Ishikawa (cell line): ENCODE measurements around the gene HSPA1L.

Experiments used
- CEBPB ChIP-seq: IDR thresholded peaks from 2 replicates; pipeline ENCODE4 v1.6.1; 2012
- CREB1 ChIP-seq: IDR thresholded peaks from 2 replicates; pipeline ENCODE4 v1.6.1; 2012; ENCODE audit warnings: low read depth
- EGR1 ChIP-seq: IDR thresholded peaks from 2 replicates; pipeline ENCODE4 v1.6.1; 2012
- EP300 ChIP-seq: IDR thresholded peaks from 2 replicates; pipeline ENCODE4 v1.6.1; 2012; ENCODE audit warnings: borderline replicate concordance
- FOXM1 ChIP-seq: IDR thresholded peaks from 2 replicates; pipeline ENCODE4 v1.6.1; 2012; ENCODE audit warnings: low read depth, borderline replicate concordance
- MAX ChIP-seq: IDR thresholded peaks from 2 replicates; pipeline ENCODE4 v1.6.1; 2012
- NFIC ChIP-seq: IDR thresholded peaks from 2 replicates; pipeline ENCODE4 v1.6.1; 2012
- RAD21 ChIP-seq: IDR thresholded peaks from 2 replicates; pipeline ENCODE4 v1.6.1; 2012; ENCODE audit warnings: low read depth
- REST ChIP-seq: IDR thresholded peaks from 2 replicates; pipeline ENCODE4 v1.6.1; 2012; ENCODE audit warnings: low read depth, mild to moderate bottlenecking
- TAF1 ChIP-seq: IDR thresholded peaks from 2 replicates; pipeline ENCODE4 v1.6.1; 2012; ENCODE audit warnings: low read depth, mild to moderate bottlenecking
- TCF12 ChIP-seq: IDR thresholded peaks from 2 replicates; pipeline ENCODE4 v1.6.1; 2012; ENCODE audit warnings: low read depth
- TEAD4 ChIP-seq: IDR thresholded peaks from 2 replicates; pipeline ENCODE4 v1.6.1; 2012
- USF1 ChIP-seq: IDR thresholded peaks from 2 replicates; pipeline ENCODE4 v1.6.1; 2012
- YY1 ChIP-seq: IDR thresholded peaks from 2 replicates; pipeline ENCODE4 v1.6.1; 2012; ENCODE audit warnings: low read depth
- ZBTB7A ChIP-seq: IDR thresholded peaks from 2 replicates; pipeline ENCODE4 v1.6.1; 2012; ENCODE audit warnings: low read depth

Gene HSPA1L

GRCh38 chr6:31765910-31766794, 48.9 kb downstream of the HSPA1L start:
- TF ChIP-seq TAF1: no peak
- no peak for TF ChIP-seq RAD21
- no peak for TF ChIP-seq TEAD4
- TF ChIP-seq FOXM1: no peak
- TF ChIP-seq TCF12: no peak
- TF ChIP-seq USF1: no peak
- TF ChIP-seq EP300: no peak
- no peak for TF ChIP-seq MAX
- no peak for TF ChIP-seq YY1
- TF ChIP-seq CREB1: no peak
- TF ChIP-seq EGR1: no peak
- no peak for TF ChIP-seq NFIC
- TF ChIP-seq ZBTB7A: no peak
- TF ChIP-seq REST: no peak
- TF ChIP-seq CEBPB: no peak

GRCh38 chr6:31765559-31765909, 49.5 kb downstream of the HSPA1L start:
- TF ChIP-seq RAD21 (no peak), ZBTB7A (no peak), NFIC (no peak), CREB1 (no peak), CEBPB (no peak), REST (no peak), YY1 (no peak)

GRCh38 chr6:31764198-31764597, 50.9 kb downstream of the HSPA1L start:
- TF ChIP-seq FOXM1 (no peak), MAX (no peak), ZBTB7A (no peak), CEBPB (no peak), REST (no peak), EP300 (no peak), TCF12 (no peak), TEAD4 (no peak), NFIC (no peak), CREB1 (no peak), EGR1 (no peak), RAD21 (no peak), TAF1 (no peak)

- TF ChIP-seq YY1 (no peak), RAD21 (peak; percentile 16; the same call in 1 of the 2 replicates)
These were observed 51.5 kb downstream of the HSPA1L start for GRCh38 chr6:31763619-31763940.

- no peak for TF ChIP-seq ZBTB7A
- no peak for TF ChIP-seq CEBPB
- no peak for TF ChIP-seq NFIC
- no peak for TF ChIP-seq REST
- TF ChIP-seq TCF12: no peak
- TF ChIP-seq FOXM1: no peak
- TF ChIP-seq MAX: no peak
These were observed 52.0 kb downstream of the HSPA1L start for GRCh38 chr6:31762878-31763618.
